GM12873 (cell line): ENCODE results near the gene REXO2.

Experiments used
- TF ChIP-seq, protein P1 (sequence below): IDR thresholded peaks from 2 replicates; pipeline ENCODE4 v1.5.1; 2012; ENCODE audit warnings: low read depth, mild to moderate bottlenecking, moderate library complexity, low read length, control low read depth; ENCODE audit not compliant: insufficient read depth; ENCODE audit errors: missing control alignments

The REXO2 gene

DNA sequence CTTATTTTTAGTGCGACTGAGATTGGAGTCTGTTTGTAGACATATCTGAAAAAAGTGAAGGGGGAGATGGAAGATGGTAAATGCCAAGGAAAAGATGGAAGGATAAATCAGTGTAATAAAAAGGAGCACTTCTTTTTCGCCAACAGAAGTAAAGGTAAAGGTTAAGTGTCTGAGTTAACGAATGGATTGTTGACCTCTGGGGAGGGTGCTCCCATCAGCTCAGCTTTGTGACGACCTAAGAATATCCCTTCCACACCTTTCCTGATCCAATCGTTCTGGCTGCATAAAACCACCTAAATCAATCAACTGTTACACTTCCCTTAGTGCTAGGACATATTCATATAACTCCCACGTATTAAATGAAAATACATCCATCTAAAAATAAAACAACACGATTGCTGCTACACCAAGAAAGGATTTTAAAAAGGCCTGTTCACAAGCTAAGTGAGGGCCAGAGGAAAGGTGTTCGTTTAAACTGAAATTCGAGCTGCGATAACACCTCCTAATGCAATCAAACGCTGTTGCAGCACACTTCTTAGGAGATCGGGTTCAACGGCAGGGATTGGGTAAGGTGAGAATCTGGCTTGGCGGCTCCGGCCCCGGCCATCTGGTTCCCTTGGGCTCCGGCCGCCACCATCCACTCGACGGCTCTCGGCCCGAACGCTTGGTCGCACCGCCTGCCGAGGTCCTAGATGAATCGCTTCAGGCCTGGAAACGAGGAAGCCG lies 39.6 kb upstream of the REXO2 start:
- TF ChIP-seq, protein P1, sequence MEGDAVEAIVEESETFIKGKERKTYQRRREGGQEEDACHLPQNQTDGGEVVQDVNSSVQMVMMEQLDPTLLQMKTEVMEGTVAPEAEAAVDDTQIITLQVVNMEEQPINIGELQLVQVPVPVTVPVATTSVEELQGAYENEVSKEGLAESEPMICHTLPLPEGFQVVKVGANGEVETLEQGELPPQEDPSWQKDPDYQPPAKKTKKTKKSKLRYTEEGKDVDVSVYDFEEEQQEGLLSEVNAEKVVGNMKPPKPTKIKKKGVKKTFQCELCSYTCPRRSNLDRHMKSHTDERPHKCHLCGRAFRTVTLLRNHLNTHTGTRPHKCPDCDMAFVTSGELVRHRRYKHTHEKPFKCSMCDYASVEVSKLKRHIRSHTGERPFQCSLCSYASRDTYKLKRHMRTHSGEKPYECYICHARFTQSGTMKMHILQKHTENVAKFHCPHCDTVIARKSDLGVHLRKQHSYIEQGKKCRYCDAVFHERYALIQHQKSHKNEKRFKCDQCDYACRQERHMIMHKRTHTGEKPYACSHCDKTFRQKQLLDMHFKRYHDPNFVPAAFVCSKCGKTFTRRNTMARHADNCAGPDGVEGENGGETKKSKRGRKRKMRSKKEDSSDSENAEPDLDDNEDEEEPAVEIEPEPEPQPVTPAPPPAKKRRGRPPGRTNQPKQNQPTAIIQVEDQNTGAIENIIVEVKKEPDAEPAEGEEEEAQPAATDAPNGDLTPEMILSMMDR, result no peak

DNA sequence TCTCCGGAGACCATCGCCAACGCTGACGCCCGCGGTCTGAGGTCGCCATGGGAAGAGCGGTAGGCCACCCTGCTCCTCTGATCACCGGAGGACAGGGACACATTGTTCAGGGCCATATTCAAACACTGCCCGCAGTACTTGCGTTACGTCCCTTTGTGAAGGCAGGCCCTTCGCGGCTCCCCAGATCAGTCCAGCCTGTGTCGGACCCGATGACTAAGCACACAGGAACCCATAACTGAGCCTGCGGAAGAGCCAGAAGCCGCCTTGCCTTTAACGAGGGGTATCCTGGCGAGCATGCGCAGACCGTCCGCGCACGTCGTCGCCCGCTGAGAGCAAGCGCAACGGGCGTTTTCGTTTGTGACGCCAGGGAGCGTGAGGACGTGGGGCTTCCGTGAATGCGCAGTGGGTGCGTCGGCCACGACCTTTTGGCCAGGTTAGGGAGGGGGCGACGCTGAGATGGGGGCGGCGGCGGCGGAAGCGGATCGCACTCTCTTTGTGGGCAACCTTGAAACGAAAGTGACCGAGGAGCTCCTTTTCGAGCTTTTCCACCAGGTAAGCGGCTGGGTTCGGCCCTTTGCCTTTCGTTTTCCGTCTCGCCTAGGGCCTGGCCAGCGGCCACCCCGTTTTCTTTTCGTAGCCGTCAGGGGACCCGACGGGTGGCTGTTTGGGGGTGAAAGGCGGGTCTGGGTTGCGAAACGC lies 38.9 kb upstream of the REXO2 start, which contains the start of the genes C11orf71 and RBM7:
Gene C11orf71 (minus strand): TSS at position 296 of the 699 bp plus-strand sequence. CDS start 180 bp downstream, at position 116.
Gene RBM7 (plus strand): TSS at position 451 of the 699 bp plus-strand sequence. CDS start 6 bp downstream, at position 457.
- TF ChIP-seq, protein P1, result no peak

DNA sequence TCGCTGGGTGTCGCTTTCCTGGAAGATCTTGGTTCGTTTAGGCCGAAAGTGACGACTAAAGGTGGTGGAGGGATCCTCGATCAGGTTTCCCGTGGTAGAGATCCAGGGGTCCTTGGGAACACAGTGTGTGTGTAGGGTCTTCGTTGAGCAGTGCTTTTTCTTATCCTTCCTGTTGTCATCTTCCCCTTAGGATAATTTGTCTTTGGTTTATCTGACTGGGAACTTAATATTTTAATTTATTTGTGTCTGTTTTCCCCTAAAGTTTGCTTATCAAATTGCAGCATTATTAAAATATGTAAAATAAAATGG lies 38.4 kb upstream of the REXO2 start:
- TF ChIP-seq, protein P1, result peak; percentile 35

DNA sequence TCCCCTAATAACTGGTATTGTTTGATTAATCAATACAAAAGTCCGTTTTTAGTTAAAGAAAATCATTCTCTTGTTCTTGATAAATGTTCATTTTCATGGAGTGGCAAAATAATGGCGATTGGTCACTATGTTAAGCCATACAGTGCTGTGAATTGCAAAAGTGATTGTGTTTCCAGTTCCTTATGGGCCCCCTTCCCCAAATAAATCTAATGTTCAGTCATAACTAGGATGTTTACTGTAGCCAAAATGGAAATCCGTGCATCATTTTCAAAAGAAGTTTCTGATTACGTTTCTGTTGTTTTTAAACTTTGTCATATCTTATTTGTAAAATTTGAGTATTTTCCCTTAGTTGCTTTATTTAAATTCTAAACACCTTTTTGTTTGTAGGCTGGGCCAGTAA lies 38.0 kb upstream of the REXO2 start:
- TF ChIP-seq, protein P1, result no peak

DNA sequence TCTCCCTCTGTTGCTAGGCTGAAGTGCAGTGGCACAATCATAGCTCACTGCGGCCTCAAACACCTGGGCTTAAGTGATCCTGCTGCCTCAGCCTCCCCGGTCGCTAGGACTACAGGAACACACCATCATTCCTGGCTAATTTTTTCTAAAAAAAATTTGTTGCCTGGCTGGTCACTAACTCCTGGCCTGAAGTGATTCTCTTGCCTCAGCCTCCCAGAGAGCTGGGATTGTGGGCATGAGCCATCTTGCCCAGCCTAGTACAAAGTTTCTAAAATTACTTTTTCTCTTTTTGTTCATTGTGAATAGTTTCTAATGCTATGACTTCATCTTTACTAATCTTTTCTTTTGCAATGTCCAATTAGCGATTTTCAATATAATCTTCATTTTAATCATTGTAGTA lies 26.3 kb upstream of the REXO2 start:
- TF ChIP-seq, protein P1, result no peak

DNA sequence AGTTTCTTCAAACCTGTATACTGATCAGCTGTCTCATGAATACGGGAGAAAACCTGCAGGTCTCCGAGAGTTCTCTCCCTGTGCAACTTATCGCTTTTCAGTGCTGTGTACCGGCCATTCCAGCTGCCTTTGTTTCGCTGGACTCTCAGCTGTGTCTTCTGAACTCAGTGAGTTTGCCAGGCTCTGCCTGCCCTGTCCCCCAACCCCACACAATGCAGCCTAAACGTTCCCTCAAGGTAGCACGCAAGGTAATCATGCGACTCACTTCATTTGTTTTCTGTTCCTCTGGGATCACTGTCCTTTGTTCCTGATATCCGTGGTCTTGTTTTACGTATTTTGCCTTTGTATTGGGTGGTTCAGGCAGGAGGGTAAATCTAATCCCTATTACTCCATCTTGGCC lies 25.3 kb upstream of the REXO2 start:
- TF ChIP-seq, protein P1, result no peak

DNA sequence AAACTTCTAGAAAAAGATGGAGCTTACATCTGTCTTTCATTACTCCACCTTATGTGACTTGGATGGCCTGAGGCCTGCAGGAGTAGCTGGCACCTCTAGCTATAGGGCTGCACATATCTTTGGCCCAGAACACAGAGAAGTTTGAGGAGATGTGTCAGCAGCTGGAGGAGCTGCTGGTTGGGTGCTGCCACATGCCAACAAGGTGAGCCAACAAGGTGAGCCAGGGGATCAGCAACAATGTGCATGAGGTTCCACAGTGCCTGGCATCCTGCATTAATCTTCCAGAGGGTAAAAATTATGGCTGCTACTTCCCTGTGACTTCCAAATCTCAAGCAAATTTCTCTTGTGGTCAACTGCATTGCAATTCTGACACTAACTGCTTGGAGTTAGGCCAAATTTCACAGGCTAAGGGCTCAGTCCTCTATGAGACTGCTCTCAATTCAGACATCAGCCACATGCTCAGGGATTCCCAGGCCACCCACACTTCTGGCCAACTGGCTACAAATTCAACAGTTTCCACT lies 22.8 kb upstream of the REXO2 start:
- TF ChIP-seq, protein P1, result no peak
